HG03442 (cell line): ENCODE measurements around the gene FAM219B.

Experiments
- ATAC-seq: cut with Tn5 transposase; IDR thresholded peaks from one replicate; pipeline ENCODE4 v1.9.1; 2021; ENCODE audit warnings: mild to moderate bottlenecking, moderate library complexity; ENCODE audit not compliant: unreplicated experiment

FAM219B gene

DNA sequence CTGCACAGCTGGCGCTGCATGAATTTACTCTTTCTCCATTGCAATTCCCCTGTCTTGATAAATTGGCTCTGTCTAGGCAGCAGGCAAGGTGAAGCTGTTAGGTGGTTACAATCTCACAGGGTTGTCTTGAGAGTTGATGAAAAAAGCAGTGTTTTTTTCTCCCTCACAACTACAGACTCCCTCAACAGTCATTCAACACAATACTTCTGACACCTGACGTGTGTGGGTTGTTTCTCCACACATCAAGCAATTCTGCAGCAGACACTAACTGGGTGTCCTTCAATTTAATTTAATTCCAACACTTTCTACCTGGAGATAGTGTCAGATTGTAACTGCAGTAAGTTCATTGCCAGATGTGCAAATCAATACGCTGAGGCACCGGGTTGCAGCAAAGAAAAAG lies 28.4 kb downstream of the FAM219B start:
- no peak for ATAC-seq

DNA sequence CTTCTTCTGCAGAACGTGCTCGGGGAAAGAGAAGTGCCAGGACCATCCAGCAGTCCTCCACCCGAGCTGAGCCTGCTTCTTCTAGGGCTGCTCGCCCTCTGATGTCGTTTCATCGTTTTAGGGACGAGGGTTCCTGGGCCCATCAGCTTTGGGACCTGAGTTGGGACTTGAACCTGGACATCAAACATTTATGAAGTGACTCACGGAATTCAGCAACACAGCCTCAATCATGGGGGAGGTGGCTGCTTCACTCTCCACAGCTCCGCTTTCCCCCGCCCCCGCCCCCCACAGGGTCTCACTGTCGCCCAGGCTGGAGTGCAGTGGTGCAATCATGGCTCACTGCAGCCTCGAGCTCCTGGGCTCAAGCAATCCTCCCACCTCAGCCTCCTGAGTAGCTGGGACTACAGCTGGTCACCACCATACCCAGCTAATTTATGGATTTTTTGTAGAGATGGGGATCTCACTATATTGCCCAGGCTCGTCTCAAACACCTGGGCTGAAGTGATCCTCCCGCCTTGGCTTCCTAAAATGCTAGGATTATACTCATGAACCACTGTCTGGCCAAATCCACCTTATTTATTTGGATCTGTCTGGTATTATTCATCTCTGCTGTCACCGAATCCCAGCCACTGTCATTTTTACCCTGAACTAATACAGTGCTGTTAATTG lies 32.8 kb downstream of the FAM219B start:
- no peak for ATAC-seq

DNA sequence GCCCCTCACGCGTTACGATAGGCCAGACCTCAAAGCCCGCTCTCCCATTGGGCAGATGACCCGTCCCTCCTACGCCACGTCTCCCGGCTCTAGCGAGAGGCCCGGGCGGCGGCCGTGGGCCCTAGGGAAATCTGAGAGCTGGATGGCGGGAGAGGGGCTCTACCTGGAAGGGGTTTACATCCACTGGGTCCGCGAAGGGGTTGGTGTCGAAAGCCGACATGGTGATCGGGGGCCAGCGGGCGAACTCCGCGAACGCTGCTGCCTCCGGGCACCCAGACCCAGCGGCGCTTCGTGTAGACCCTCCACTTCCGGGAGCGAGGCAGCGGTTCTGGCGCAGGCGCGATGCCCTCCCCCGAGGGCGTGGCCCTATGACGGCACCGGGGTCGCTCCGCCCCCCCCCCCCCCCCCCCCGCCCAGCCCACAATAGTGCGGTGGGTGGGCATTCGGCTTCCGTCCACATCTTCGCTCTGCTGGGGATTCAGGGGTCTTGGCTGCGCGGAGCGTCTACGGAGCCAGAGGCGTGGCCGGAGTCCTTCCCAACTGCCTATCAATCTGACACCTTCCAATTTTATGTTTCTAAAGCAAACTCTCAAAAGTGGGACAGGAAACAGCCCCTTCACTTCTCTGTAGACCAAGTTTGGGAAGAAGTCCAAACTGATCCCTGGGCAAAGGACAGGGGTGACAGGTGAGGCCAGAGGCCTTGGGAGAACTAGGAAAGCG lies 33.5 kb downstream of the FAM219B start, which contains the start of gene SCAMP2:
TSS of gene SCAMP2 (minus strand) at position 330 of the 720 bp plus-strand sequence. CDS start at position 220, 110 bp downstream.
- peak; percentile 75 for ATAC-seq

DNA sequence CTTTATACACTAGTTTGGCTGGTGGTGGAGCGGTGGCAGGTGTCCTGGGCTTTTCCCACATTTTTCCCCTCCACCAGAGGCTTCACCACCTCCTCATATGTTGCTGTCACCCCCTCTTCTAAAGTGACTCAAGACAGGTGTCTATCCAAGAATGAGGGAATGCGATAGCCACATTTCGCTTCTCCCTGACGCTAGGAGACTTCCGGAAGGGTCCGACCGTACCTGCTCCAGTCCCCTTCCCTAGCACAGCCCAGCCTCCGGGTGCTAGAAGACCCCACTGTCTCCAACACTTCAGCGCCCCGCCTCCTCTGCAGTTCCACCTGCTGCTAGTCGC lies 34.0 kb downstream of the FAM219B start:
- no peak for ATAC-seq

DNA sequence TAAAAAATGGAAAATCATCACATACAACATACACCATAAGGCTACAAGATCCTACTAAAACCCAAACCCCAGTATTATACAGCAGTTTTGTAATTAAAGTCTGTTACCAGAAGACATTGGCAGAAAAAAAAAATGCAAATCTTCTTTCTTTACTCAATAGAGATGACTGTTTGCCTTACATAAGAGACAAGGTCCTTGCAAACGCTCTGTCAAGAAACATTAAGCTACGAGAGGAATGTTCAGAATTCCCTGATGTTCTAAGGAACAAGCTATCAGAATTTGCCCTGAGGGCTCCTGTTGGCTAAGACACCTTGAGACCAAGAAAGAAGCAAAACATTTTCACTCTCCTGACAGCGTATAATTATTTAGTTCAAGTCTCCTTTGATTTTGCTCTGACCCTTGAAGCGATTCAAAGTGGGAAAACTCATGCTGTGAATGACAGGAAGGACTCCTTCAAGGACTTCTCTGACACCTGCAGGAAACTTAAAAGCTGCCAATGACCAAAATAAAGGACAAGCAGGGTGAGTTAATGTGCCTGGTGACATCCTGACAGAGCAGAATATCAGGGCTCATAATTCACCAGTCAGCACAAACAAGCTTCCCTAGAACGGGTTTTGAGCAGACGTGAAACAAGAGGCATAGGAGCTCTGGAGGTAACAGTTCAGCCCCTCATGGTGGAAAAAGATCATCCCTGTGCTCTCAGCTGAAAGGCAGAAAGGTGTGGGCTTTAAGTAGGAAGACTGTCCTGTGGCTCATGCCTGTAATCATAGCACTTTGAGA lies 36.0 kb downstream of the FAM219B start:
- ATAC-seq = no peak

DNA sequence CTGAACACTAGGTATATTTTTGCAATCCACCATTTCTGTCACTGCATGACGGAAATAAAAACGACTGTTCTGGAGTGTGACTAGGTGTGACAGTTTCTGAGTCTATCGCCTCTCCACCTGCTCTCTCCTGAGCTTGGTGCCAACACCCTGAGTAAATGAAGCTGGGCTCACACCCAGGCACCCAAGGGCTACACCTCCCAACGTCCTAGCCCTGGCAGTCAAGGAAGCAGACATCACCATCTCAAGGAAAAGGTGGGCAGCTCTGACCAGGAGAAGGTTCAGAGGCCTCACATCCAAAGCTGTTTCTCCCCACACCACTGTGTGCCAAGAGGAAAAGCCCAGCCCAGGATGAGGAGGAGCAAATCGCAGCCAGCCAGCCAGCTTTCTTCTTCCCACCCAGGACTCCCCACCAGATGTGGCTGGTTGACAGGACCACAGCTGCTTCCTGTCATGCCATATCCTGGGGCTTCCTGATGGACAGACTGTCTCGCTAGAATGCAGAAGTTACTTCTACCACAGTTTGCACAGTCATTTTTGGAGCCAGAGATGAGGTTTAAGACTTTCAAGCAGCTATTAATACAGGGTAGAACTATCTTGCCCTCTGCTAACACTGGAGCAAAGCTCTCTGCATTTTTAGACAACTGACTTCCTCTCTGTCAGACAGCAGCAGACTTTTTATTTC lies 36.8 kb downstream of the FAM219B start:
- ATAC-seq = peak; percentile 31

DNA sequence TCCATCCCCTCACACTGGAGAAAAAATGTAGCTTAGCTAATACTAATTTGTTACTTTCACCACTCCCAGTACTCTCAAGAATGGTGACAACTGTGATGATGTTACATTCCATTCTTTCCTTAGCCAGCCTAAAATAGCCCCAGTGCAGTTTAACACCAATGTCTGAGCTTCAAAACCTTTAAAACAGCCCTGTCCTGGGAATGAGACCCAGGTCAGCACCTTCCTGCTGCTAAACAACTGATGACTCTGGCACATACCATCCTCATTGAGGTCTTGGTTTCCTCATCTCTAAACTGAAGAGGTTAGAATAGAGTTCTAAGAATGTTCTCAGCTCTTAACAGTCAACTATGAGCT lies 37.3 kb downstream of the FAM219B start:
- ATAC-seq = no peak

DNA sequence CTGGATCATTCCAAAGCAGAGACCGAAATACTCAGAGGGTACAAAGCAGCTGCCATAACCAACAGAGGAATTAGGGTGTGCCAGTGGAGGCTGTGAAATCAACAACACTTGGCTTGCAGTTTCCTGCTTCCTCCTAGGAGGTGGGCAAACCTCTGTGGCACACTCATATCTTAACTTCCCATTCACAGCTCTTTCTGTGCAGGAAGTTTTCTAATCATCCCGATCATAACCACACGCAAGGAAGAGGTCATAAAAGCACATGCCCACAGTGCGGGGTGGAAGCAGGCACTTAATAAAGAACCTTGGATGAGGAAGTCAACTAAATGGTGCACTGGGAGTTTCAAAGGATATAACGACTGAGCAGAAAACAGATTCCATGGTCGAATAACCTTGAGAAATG lies 38.6 kb downstream of the FAM219B start:
- no peak for ATAC-seq

DNA sequence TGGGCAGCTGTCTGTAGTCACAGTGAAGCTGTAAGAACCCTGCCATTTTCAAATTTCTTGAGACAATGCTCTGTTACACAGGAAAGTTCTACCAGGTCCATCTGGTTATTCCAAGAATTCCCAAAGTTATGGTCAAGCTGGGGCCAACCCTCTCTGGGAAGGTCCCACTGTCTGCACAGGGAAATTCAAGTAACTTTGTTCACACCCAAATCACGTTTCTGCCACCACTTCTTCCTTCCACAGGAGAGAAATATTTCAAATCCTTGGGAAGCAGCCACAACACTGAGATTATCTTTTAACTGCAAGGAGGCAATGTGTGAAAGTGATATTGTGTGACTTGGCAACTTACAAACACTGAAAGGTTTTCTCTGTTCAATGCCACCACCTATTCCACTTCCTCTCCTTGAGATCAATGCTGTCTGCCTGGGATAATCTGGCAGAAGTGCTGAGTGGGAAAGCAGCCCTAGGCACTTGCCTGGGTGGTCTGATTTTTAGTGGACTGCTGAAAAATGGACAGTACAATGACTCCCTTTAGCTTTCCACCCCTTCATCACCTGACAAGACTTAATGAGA lies 39.1 kb downstream of the FAM219B start:
- no peak for ATAC-seq

DNA sequence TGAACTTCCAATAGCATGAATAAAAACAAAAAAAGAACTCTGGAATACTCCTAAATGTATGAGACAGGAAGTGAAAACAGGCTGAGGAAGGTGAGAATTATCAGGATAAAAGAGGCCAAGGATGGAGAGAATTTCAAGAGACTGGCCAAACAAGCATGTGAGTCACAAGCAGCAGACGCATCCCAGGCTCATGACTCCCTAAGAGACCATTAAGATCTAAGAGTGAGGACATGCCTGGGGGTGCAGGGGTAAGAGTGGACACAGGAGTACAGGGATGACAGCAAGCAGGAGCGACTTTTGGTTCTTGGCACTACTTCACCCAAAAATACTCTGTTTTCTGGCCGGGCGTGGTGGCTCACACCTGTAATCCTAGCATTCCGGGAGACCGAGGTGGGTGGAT lies 40.6 kb downstream of the FAM219B start:
- no peak for ATAC-seq

DNA sequence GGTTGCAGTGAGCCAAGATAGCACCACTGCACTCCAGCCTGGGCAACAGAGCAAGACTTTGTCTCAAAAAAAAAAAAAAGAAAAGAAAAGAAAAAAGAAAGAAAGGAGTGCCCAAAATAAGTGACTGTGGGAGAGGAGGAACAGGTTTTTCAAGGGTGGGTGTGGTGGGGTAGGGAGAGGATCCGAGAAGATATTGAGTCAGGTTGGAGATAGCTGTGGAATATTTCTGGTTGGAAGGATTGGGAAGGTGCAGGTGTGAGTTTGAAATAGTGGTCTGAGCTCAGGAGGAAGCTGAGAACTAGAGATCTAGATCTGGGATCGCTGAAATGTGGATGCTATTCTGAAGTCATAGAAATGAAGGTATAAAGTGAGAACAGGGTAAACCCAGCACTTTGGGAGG lies 41.3 kb downstream of the FAM219B start:
- no peak for ATAC-seq

DNA sequence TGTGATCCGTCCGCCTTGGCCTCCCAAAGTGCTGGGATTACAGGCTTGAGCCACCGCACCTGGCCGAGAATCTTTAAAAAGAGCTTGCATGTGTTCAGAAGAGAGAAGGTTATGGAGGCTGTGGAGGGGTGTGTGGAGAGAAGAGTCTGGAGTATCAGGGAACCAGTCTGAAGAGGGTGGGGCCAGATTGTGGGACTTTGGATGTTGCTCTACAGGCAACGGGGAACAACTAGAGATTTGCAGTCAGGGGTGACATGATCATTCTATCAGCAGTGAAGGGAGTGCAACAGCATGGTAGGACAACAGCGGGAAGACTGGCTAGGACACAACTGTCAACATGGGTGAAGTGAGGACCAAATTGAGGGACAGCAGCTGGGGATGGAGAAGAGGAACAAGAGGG lies 42.4 kb downstream of the FAM219B start:
- no peak for ATAC-seq

DNA sequence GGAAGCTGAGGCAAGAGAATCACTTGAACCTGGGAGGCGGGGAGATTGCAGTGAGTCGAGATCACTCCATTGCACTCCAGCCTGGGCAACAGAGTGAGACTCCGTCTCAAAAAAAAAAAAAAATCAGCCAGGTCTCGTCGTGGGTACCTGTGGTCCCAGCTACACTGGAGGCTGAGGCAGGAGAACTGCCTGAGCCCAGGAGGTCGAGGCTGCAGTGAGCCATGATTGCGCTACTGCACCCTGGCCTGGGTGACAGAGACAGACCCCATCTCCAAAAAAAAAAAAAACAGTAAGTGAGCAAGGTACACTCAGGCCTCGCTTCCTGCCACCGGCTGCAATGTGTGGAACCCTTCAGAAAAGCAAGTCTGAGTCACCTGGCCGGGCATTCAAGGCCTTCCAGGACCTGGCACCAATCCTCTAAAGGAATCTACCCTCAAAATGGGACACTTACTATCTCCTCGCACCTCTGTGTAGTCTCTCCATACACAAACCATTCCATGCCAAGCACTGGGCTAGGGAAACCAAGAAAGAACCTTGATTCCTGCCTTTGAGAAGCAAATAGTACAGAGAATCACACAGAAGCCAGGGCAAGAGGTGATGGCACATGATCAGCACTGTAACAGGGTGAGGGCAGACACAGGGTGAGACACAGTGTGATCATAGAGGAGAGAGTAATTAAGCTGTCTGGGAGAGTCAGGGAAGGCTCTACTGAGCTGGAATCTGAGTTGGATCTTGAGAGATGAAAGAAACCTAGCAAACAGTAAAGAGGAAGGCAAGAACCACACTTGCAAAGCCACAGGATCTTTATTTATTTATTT lies 43.2 kb downstream of the FAM219B start:
- no peak for ATAC-seq

DNA sequence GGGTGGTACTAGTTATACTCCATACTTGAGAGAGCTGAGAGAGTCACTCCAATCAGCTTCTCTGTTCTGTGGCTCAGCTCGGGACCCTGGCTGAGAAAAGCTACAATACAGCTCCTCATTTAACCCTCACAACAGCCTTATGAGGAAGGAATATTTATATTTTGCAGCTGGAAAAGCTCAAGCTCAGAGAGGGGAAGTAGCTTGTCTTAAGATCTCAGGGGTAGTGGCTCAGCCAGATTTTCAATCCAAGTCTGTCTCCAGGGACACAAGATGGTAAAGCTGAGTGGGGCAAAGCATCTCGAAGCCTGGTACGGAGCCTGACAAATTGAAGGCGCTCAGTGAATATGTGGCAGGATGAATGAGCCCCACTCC lies 48.3 kb downstream of the FAM219B start:
- no peak for ATAC-seq

DNA sequence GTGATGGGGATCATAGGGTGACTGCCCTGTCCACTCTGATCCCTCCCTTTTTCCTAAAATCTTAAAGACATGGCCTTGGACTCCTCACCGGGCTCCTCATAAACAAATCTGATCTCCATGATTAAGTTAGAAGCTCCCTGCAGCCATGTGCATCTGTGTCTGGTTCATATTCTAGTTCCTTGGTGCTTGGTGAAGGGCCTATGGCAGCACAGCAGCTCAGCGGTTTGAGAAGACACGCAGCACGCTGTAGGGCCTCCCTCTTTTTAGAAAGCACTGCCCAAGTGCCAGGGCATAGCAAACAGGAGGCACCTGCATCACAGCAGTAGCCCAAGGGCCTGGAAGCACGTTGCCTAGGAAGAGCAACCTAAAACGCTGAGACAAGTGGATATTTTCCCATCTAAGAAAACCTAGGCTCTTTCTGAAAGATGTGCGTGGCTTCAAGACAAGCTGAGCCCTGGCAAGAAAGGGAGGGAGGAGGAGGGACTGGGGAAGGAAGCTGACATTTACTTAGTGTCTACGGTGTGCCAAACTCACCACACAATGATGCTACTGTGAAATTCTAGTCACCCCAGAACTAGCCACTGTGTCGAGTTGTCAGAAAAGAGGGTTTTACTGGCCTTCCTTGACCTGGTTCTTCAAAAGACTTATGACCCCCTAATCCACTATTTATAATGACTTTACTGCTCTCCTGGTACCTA lies 48.8 kb downstream of the FAM219B start:
- no peak for ATAC-seq

DNA sequence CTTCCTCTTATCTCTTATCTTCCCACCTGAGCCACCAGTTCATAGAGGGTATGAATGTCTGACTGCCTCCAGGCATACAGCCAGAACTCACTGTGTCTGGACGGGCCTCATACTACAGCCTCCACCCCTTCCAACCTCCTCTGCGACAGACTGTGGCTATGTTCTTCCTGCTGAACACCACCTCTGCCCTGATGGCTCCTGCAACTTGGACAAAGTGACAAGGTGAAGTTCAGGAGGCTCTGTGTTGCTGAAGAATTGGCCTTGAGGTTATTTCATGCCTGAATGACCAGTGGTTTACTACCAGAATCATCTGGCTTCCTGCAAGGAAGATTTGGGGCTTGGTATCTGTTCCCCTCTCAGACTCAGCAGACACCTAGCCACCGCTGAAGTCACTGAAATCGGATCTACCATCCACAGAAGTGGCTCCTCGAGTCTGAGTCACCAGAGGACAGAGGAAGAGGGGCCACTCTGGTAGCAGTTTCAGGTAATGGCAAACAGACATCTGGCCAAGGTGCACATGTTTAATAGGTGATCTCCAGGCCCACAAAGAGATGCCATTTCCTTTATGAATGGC lies 49.5 kb downstream of the FAM219B start:
- ATAC-seq = no peak

DNA sequence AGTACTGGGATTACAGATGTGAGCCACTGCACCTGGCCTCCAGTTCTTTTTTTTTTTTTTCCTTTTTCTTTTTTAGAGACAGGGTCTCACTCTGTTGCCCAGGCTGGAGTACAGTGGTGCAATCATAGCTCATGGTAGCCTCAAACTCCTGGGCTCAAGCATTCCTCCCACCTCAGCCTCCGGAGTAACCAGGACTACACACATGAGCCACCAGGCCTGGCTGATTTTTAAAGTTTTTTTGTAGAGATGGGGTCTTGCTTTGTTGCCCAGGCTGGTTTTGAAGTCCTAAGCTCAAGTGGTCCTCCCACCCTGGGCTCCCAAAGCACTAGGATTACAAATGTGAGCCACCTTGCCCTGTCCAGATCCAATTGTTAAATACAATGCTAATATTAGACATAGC lies 50.1 kb downstream of the FAM219B start:
- no peak for ATAC-seq

DNA sequence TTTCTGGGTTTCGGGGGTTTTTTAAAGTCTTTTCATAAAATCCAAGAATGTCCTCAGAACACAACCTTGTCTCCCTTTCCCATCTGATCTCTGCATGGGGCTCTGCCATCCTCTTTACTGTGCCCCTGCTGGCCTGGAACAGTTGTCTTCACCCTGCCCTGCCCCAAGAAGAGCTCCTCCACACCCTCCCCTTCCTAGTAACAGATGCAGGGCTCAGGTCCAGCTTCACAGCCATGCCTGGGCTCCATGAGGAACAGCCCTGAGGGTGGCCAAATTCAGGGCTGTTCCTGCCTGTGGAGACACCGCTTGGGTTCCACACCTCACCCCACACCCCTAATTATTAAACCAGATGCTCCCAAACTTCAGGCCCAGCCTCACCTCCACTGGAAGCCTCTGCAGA lies 50.8 kb downstream of the FAM219B start:
- no peak for ATAC-seq

DNA sequence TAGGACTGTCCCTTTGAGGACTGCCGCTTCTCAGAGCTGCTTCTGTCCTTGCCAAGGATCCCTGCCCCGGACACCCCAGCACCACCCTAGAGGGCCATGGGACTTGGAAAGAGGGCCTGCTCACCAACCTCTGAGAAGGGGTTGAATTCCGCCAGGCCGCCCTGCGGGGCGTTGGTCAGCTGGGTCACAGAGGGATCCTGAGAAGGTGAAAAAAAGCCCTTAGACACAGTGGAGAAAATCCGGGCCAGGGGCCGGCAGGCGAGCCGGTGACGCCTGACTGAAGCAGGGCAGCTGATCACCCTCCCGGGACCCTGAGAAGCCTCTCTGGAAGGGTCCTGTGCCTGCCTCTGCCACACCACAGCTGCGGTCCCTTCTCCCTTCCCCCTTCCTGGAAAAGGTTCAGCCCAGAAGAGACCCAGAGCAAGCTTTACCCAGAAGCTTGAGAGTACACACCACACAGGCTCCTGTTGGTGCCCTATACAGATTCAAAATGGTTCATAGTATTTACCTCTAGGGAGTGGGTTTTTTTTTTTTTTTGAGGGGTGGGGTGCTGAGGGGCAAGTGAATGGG lies 52.1 kb downstream of the FAM219B start:
- ATAC-seq = no peak
